T-cell (primary cell): ENCODE results near the gene NR4A2. TPM values are rescaled to one million over a fixed set of nuclear protein-coding genes. Genes with fewer than 3 reads are reported as not detected.

ENCODE experiments used
- ATAC-seq, 4 experiments: fragments of 200-7000 bp in 3 of 4; fragments of 150-1000 bp in 1 of 4; cut with Tn5 transposase; replicated peaks in 1 of 4; 1 replicate in 3 of 4; 2 replicates in 1 of 4; pipeline ENCODE4 v1.10.0; 2021; ENCODE audit warnings: moderate library complexity in 3 of 4, mild to moderate bottlenecking in 2 of 4, moderate number of reproducible peaks in 1 of 4
- CTCF ChIA-PET, 2 donors: fragments of 300-600 bp; sonication (Branson Sonifier 250); formaldehyde crosslinking; loops; one replicate each; lab custom pipeline; 2022; ENCODE audit warnings: antibody characterized with exemption in 2 of 2; lab: Charles Lee
- POLR2A ChIA-PET, 2 donors: fragments of 300-600 bp; sonication (Branson Sonifier 250); formaldehyde crosslinking; loops; one replicate each; lab custom pipeline; 2022; ENCODE audit warnings: antibody characterized with exemption in 2 of 2; lab: Charles Lee
- DNase-seq, 35 experiments: peaks; one replicate each; pipeline versions ENCODE4 v3.0.0 to v3.0.0-alpha.2; 2013 to 2023
- H3K27ac ChIP-seq: one replicate; pipeline ENCODE4 v1.5.1; 2013; ENCODE audit warnings: low read length
- H3K27me3 ChIP-seq, 2 experiments: replicated peaks in 1 of 2; 1 replicate in 1 of 2; 2 replicates in 1 of 2; pipeline versions ENCODE4 v1.6.1 to v1.7.0; 2013; ENCODE audit warnings: low read length in 1 of 2, mixed read lengths in 1 of 2; ENCODE audit not compliant: control insufficient read depth in 2 of 2, insufficient read depth in 2 of 2; ENCODE audit errors: extremely low read depth in 1 of 2
- H3K36me3 ChIP-seq, 2 donors: 1 replicate in 1 of 2; 2 replicates in 1 of 2; pipeline versions ENCODE4 v1.6.1 to v1.7.0; 2013; ENCODE audit warnings: low read length in 1 of 2; ENCODE audit not compliant: control insufficient read depth in 2 of 2, insufficient read depth in 1 of 2; ENCODE audit errors: extremely low read depth in 1 of 2
- H3K4me1 ChIP-seq, 2 experiments: 1 replicate in 1 of 2; 2 replicates in 1 of 2; pipeline versions ENCODE4 v1.6.1 to v1.7.0; 2013; ENCODE audit warnings: low read length in 2 of 2, mixed read lengths in 1 of 2; ENCODE audit not compliant: insufficient read depth in 2 of 2, control insufficient read depth in 1 of 2; ENCODE audit errors: extremely low read depth in 1 of 2
- H3K4me3 ChIP-seq, 2 donors: 1 replicate in 1 of 2; 2 replicates in 1 of 2; pipeline versions ENCODE4 v1.5.1 to v1.7.0; 2013; ENCODE audit warnings: mild to moderate bottlenecking in 2 of 2, low read length in 1 of 2, moderate library complexity in 1 of 2; ENCODE audit not compliant: control insufficient read depth in 1 of 2; ENCODE audit errors: extremely low read depth in 1 of 2
- H3K9me3 ChIP-seq: 2 replicates; pipeline ENCODE4 v1.7.0; 2013
- H3K27ac Mint-ChIP-seq, 2 donors: one replicate each; pipeline ENCODE4 v1.8.0; 2020 to 2021; ENCODE audit warnings: mild to moderate bottlenecking in 2 of 2, mixed read lengths in 2 of 2
- H3K27me3 Mint-ChIP-seq, 2 donors: one replicate each; pipeline ENCODE4 v1.8.0; 2021 to 2022; ENCODE audit warnings: mixed read lengths in 2 of 2
- H3K36me3 Mint-ChIP-seq: one replicate; pipeline ENCODE4 v1.8.0; 2021; ENCODE audit warnings: mixed read lengths
- H3K4me1 Mint-ChIP-seq, 3 donors: one replicate each; pipeline ENCODE4 v1.8.0; 2020 to 2022; ENCODE audit warnings: mixed read lengths in 3 of 3, mild to moderate bottlenecking in 1 of 3
- H3K4me3 Mint-ChIP-seq, 3 donors: one replicate each; pipeline ENCODE4 v1.8.0; 2020 to 2022; ENCODE audit warnings: mild to moderate bottlenecking in 3 of 3, mixed read lengths in 3 of 3, moderate library complexity in 3 of 3
- H3K9me3 Mint-ChIP-seq, 3 donors: one replicate each; pipeline ENCODE4 v1.8.0; 2020 to 2022; ENCODE audit warnings: mixed read lengths in 3 of 3
- WGBS: methylation state at CpG from one replicate; pipeline ENCODE4 v1.1.5; 2013; ENCODE audit warnings: missing lambda C conversion rate; ENCODE audit not compliant: insufficient coverage; 5-methylcytosine and 5-hydroxymethylcytosine counted together
- total RNA-seq, 35 experiments: library from RNA in 6 of 35; stranded (reverse) in 6 of 35; fragments of 120-200 nt in 1 of 35; gene quantifications; one replicate each; pipeline versions ENCODE4 v1.2.1 to v1.2.4 and lab custom pipeline; 2013 to 2026

NR4A2 gene
- total RNA-seq, 5 donors from 2014 or later (not counting 1 experiment from before 2014, with no cell fraction given): 3.7 to 300 (median 6.7) TPM

- H3K27ac Mint-ChIP-seq: peak overlapping the region in 1 of 2 donors; percentile 12
- no peak overlapping the region for H3K27ac ChIP-seq
- H3K27me3 ChIP-seq: no peaks in the 10 kb centered on the region
- no peak overlapping the region for H3K4me3 Mint-ChIP-seq
- no peak for ATAC-seq
- no peaks in the 10 kb centered on the region for H3K36me3 ChIP-seq
- no peaks in the 10 kb centered on the region for H3K9me3 ChIP-seq
- no peak for DNase-seq
- H3K36me3 Mint-ChIP-seq: no peaks in the 10 kb centered on the region
- H3K27me3 Mint-ChIP-seq: no peaks in the 10 kb centered on the region
- H3K4me1 Mint-ChIP-seq: peaks cover 12 to 21% (median 17%) of the 10 kb centered on the region in 3 donors
- ChIA-PET POLR2A (no interaction called here), CTCF (interaction anchor here in 1 of 2 donors (0.6 kb wide), 1 partner anchor 66 kb away, joined by 3 read pairs; no protein-coding TSS in a partner anchor)
- H3K9me3 Mint-ChIP-seq: no peaks in the 10 kb centered on the region
- H3K4me3 ChIP-seq: no peak overlapping the region
- 74% methylated on average over 2 of the region's 4 CpGs for WGBS
- H3K4me1 ChIP-seq: peaks cover 2 to 3% of the 10 kb centered on the region in 2 experiments
These were observed 14.2 kb upstream of the NR4A2 start for GRCh38 chr2:156346731-156347130.

DNA sequence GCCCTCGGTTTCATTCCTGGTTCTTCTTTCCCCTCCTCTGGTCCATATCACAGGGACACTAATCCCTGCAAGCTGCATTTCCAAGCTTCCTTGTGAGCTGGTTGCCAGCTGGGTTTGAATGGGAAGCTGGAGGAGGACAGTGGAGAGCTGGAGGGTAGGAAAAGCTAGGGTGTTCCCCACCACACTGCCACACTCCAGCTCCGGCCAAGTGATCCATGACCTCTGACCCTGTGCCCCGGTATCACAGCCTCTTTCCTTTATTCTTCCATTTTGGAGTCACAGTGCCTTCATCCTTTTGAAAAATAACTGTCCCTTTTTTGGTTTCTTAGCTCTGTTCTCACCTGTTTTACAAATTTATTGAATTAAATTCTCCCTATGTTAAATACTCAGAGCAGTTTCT lies 13.1 kb upstream of the NR4A2 start:
- no peak overlapping the region for H3K4me3 ChIP-seq
- no peaks in the 10 kb centered on the region for H3K36me3 Mint-ChIP-seq
- WGBS: 100% methylated on average over 1 of the region's 3 CpGs
- no peak overlapping the region for H3K27ac ChIP-seq
- H3K4me1 ChIP-seq: peaks cover 3 to 10% of the 10 kb centered on the region in 2 experiments
- no peak for DNase-seq
- H3K4me1 Mint-ChIP-seq: peaks cover 20 to 27% (median 25%) of the 10 kb centered on the region in 3 donors
- no peak overlapping the region for H3K4me3 Mint-ChIP-seq
- no peak for ATAC-seq
- H3K27me3 ChIP-seq: no peaks in the 10 kb centered on the region
- H3K27me3 Mint-ChIP-seq: no peaks in the 10 kb centered on the region
- no peaks in the 10 kb centered on the region for H3K9me3 Mint-ChIP-seq
- peak overlapping the region; percentile 5 to 53 for H3K27ac Mint-ChIP-seq
- CTCF ChIA-PET: no interaction called here
- no peaks in the 10 kb centered on the region for H3K36me3 ChIP-seq
- POLR2A ChIA-PET: interaction anchor here in 1 of 2 donors (0.5 kb wide), 1 partner anchor 13 kb away, joined by 3 read pairs; the partner anchor contains the start of gene NR4A2
- H3K9me3 ChIP-seq: no peaks in the 10 kb centered on the region

DNA sequence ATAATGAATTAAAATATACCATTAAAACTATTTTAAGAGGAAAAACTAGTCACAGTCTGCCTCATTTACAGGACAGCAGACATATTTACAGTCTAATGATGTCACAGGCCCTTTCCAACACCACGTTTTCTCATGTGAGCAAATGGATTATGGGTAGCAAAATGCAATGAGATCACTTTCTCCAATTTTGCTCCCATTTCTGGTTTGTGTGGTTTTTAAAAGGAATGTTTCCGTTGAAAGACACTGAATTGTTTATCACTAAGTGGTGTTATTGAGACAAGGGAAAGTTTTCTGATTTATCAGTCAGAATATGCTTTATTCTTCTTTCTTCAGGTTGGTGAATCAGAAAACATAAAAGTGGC lies 11.4 kb upstream of the NR4A2 start:
- Mint-ChIP-seq H3K27me3 (no peaks in the 10 kb centered on the region), H3K4me1 (peaks cover 28 to 42% (median 39%) of the 10 kb centered on the region in 3 donors), H3K27ac (peak overlapping the region; percentile 53 to 94), H3K36me3 (no peaks in the 10 kb centered on the region), H3K4me3 (no peak overlapping the region), H3K9me3 (no peaks in the 10 kb centered on the region)
- ChIA-PET POLR2A (interaction anchor here (0.5 to 2.7 kb wide), 4 partner anchors 11 to 93 kb away, joined by 6 to 61 read pairs (median 8); partner anchors contain the start of gene NR4A2 (in 1 of the 2)), CTCF (interaction anchor here in 1 of 2 donors (0.6 to 1.9 kb wide), 3 partner anchors 9 to 56 kb away, joined by 4 to 14 read pairs (median 12); no protein-coding TSS in a partner anchor)
- H3K27ac ChIP-seq: peak overlapping the region; percentile 100
- peak in 1 of 35 experiments; percentile 18 for DNase-seq
- no peaks in the 10 kb centered on the region for H3K9me3 ChIP-seq
- H3K36me3 ChIP-seq: no peaks in the 10 kb centered on the region
- peaks cover 5 to 13% of the 10 kb centered on the region in 2 experiments for H3K4me1 ChIP-seq
- no peaks in the 10 kb centered on the region for H3K27me3 ChIP-seq
- no CpG with 5 or more reads among the region's 2 CpGs for WGBS
- ATAC-seq: no peak
- no peak overlapping the region for H3K4me3 ChIP-seq

- CTCF ChIA-PET: interaction anchor here (0.6 to 1.9 kb wide), 3 partner anchors 9 to 103 kb away, joined by 3 to 14 read pairs (median 12); no protein-coding TSS in a partner anchor
- peak in 1 of 35 experiments; percentile 42 for DNase-seq
- Histone ChIP-seq H3K4me3 (peak overlapping the region; percentile 57 to 65), H3K36me3 (no peaks in the 10 kb centered on the region), H3K9me3 (no peaks in the 10 kb centered on the region), H3K27ac (peak overlapping the region; percentile 100), H3K27me3 (no peaks in the 10 kb centered on the region), H3K4me1 (peaks cover 5 to 13% of the 10 kb centered on the region in 2 experiments)
- Mint-ChIP-seq H3K4me3 (peak overlapping the region; percentile 81 to 89 (median 82)), H3K4me1 (peaks cover 34 to 48% (median 41%) of the 10 kb centered on the region in 3 donors), H3K36me3 (no peaks in the 10 kb centered on the region), H3K27me3 (no peaks in the 10 kb centered on the region), H3K9me3 (no peaks in the 10 kb centered on the region), H3K27ac (peak overlapping the region; percentile 94 to 98)
- WGBS: no CpG with 5 or more reads among the region's 6 CpGs
- no peak for ATAC-seq
- POLR2A ChIA-PET: interaction anchor here (0.5 to 2.7 kb wide), 8 partner anchors 11 to 94 kb away, joined by 3 to 61 read pairs (median 6); partner anchors contain the start of gene NR4A2 (in 1 of the 2)
These were observed 10.8 kb upstream of the NR4A2 start for GRCh38 chr2:156343096-156343939.

- Mint-ChIP-seq H3K4me3 (peak overlapping the region; percentile 89 to 95 (median 93)), H3K27ac (peak overlapping the region; percentile 95 to 98), H3K27me3 (no peaks in the 10 kb centered on the region), H3K36me3 (no peaks in the 10 kb centered on the region), H3K9me3 (no peaks in the 10 kb centered on the region), H3K4me1 (peaks cover 35 to 50% (median 41%) of the 10 kb centered on the region in 3 donors)
- POLR2A ChIA-PET: interaction anchor here (0.6 to 2.7 kb wide), 9 partner anchors 10 to 1062 kb away, joined by 3 to 61 read pairs (median 5); partner anchors contain the start of gene NR4A2 (in 1 of the 2)
- H3K27me3 ChIP-seq: no peaks in the 10 kb centered on the region
- peak; percentile 64 to 70 (median 68) for ATAC-seq
- H3K36me3 ChIP-seq: no peaks in the 10 kb centered on the region
- H3K4me1 ChIP-seq: peaks cover 5 to 13% of the 10 kb centered on the region in 2 experiments
- peak overlapping the region; percentile 71 to 98 for H3K4me3 ChIP-seq
- H3K9me3 ChIP-seq: no peaks in the 10 kb centered on the region
- peak overlapping the region; percentile 100 for H3K27ac ChIP-seq
- DNase-seq: peak; percentile 62 to 93 (median 85)
- WGBS: under 1% methylated on average over 40 of the region's 86 CpGs
- CTCF ChIA-PET: interaction anchor here (0.6 to 1.9 kb wide), 6 partner anchors 8 to 131 kb away, joined by 3 to 14 read pairs (median 4); no protein-coding TSS in a partner anchor
These were observed 10.0 kb upstream of the NR4A2 start for GRCh38 chr2:156342254-156343095.
